ENCODE measurements around the gene AIM2. TPM values are rescaled to one million over a fixed set of nuclear protein-coding genes. Genes with fewer than 3 reads are reported as not detected.

AIM2 gene
- total and polyA plus RNA-seq, 2 of the 13 experiments (the other 11 are each of a cell fraction or from before 2014, with no cell fraction given) = not detected

- no peak for FAIRE-seq
- CTCF ChIA-PET (ENCODE audit: low intra/inter-chr PET ratio, low total read pairs) = no interaction called here
- BruUV-seq (replicated peaks) = no TSS peak
Measured at GRCh38 chr1:159056069-159056698, 20.4 kb downstream of the AIM2 start.

More at GRCh38 chr1:159056069-159056698, 20.4 kb downstream of the AIM2 start:
- ATAC-seq (no peak), DNase-seq (ENCODE audit: low spot score) (no peak)
- 26% methylated on average over 6 of the region's 7 CpGs for WGBS (ENCODE audit: low lambda C conversion rate)
- Histone ChIP-seq H3K4me2 (ENCODE audit: low read depth, low read length) (no peak overlapping the region), H3K4me1 (ENCODE audit: insufficient read depth, low read length) (no peaks in the 10 kb centered on the region), H3K79me2 (ENCODE audit: insufficient read depth, low read length) (no peaks in the 10 kb centered on the region), H3K9me3 (ENCODE audit: low read length) (no peaks in the 10 kb centered on the region), H3K9ac (ENCODE audit: insufficient read depth, low read depth, low read length) (no peak overlapping the region), H3K4me3 (replicated peaks in 1 of 3; ENCODE audit: insufficient read depth in 1 of 3, low read depth in 2 of 3, low read length in 3 of 3) (no peak overlapping the region), H3K27ac (ENCODE audit: extremely low read length, insufficient read depth, low read length) (no peak overlapping the region), H3K27me3 (ENCODE audit: control insufficient read depth in 1 of 2, insufficient read depth in 2 of 2, low read length in 2 of 2) (no peaks in the 10 kb centered on the region), H4K20me1 (ENCODE audit: insufficient read depth, low read length) (no peaks in the 10 kb centered on the region), H2AFZ (ENCODE audit: low read length) (no peak overlapping the region), H3K36me3 (replicated peaks in 1 of 2; ENCODE audit: control insufficient read depth in 1 of 2, insufficient read depth in 2 of 2, low read length in 2 of 2) (no peaks in the 10 kb centered on the region)
- TF ChIP-seq PAX8 (CRISPR knock-in tag; IDR thresholded peaks at IDR 0.05; ENCODE audit: borderline replicate concordance) (no peak), ZNF503 (CRISPR knock-in tag; IDR thresholded peaks at IDR 0.05) (no peak), FOXO4 (CRISPR knock-in tag; conservative IDR thresholded peaks at IDR 0.05) (no peak), ZNF691 (CRISPR knock-in tag; IDR thresholded peaks at IDR 0.05; ENCODE audit: borderline replicate concordance, low read depth) (no peak), SIX4 (CRISPR knock-in tag; IDR thresholded peaks at IDR 0.05) (no peak), ZBTB14 (CRISPR knock-in tag; IDR thresholded peaks at IDR 0.05) (no peak), MATR3 (CRISPR knock-in tag; IDR thresholded peaks at IDR 0.05) (no peak), ZNF564 (CRISPR knock-in tag; IDR thresholded peaks at IDR 0.05) (no peak)
- POLR2A ChIA-PET = no interaction called here
- in situ Hi-C loops (cut with HindIII; ENCODE audit: extremely low pct_ligation_motif_present, low pct_unique_long_range_greater_than_20kb) (no loop called here), intact Hi-C loops (cut with micrococcal nuclease; ENCODE audit: unreplicated experiment) (no loop called here)
